Stimulated activated CD4-positive, alpha-beta T cell treated with anti-CD3 and anti-CD28 coated beads, TNF-alpha, amount 100 ng/mL, for 1 hour (primary cell): ENCODE data around the gene PIRT.

Experiments used
- DNase-seq, 3 donors: peaks; one replicate each; pipeline ENCODE4 v3.0.0-alpha.2; 2020; ENCODE audit warnings: low read depth in 3 of 3, low spot score in 1 of 3

Gene PIRT

DNA sequence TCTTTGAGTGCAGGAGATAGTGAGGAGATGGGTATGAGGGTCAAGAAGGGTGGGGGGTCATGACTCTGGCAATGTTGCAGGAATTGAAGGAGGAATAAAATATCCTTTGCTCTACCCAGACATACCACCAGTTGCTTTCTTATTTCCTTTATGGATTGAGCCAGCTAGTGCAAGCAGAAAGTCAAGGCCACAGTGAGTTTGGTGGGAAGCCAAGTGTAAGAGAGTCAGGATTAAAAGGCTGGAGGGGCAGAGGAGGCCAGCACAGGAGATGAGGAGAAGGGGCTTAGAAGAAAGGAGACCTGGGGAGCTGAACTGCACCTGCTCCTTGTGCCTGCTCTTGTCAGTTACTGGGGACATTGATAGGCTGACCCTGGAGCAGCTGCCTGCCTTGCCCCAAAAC is 16.1 kb downstream of the PIRT start:
- DNase-seq = no peak

DNA sequence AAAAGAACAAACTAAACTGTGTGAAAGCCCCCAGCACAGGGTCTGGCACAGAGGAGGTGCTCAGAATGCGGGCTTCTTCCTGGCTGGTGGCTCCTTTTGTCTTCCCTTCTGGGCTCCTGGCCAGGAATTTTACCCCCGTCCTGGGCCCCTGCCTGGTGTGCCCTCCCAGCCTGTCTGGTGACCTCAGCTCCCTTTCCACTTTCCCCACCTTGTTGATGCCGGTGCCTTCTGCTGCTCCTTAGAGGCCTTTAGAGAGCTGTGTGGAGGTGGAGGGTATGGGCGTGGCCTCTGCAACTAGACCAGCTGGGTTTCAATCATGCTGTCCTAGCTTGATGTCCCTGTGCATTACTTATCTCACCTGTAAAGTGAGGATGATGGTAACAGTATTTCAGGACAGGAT is 16.8 kb downstream of the PIRT start:
- no peak for DNase-seq

DNA sequence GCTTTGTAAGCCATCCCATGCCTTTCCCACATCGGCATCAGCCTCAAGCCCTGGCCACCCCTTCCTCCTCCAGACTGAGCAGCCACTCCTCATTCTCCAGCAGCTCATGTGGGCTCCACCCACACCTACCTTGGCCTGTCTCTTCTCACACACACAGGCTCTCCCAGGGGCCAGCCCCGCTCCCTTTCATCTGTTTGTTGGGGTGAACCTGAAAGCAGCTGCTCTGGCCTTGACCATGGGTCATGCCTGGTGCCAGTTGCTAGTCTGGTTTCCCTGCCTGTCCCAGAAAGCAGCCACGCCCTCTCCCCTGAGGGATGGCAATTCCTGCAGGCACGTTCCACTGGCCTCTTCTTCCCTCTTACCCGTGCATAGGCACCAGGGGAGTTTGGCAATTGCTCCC is 22.6 kb downstream of the PIRT start:
- DNase-seq = no peak

DNA sequence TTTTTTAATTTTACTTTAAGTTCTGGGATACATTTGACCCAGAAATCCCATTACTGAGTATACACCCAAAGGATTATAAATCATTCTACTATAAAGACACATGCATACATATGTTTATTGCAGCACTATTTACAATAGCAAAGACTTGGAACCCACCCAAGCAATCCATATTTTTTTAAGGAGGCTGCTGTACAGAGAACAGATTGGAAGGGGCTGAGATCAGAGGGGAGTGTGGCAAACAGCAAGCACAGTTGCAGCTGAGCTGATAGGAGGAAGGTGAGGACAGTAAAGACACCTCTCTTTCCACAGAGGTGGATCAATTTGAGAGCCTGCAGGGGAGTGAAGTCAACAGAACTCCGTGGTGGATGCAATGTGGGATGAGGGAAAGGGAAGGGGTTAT is 23.8 kb downstream of the PIRT start:
- DNase-seq = no peak

DNA sequence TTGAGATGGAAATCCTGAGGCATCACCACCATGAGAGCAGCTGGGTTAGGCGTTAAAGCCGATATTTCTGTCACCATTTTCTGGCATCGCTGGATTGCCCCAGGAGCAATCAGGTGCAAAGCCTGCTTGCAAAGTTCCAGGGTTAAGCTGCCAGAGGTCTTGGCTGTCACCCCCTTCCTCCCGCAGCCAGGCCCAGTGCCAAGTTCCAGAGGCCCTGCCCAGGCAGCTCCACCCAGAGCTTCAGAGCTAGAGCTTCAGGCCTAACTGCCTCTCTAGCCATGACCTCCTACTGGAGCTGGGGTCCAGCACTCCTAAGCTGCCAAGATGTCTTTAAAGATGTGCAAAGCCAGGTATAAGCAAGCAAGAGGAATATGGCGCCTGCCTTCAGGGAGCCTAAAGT is 25.2 kb downstream of the PIRT start:
- no peak for DNase-seq

DNA sequence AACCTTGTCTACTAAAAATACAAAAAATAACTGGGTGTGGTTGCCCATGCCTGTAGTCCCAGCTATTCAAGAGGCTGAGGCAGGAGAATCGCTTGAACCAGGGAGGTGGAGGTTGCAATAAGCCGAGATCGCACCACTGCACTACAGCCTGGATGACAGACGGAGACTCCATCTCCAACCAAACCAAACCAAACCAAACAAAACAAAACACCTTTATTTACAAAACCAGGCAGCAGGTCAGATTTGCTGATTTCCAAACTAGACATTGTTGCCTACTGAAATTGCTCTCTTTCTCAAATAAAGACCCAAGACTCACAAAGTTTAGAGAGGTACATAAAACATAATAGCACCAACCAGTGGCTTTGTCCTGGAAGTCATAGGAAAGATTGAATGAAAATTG is 28.3 kb downstream of the PIRT start:
- no peak for DNase-seq

DNA sequence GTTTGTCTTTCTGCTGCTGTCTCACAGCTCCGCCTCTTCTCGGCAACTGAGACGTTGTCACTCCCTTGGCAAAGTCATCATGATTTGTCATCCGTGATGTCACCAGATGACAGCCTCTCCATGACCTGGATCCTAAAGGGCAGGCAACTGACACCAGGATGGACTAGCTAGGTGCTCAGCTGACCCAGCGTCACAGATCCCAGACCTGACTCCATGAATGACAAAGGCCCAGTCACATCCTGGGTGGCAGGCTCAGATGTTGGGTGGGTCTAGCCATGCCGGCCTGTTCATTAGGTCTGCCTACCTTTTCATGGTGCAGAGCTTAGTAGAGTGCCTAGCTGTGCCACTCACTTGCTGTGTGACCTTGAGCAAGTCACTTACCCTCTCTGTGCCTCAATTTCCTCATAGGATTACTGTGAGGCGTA is 30.2 kb downstream of the PIRT start:
- DNase-seq = no peak

DNA sequence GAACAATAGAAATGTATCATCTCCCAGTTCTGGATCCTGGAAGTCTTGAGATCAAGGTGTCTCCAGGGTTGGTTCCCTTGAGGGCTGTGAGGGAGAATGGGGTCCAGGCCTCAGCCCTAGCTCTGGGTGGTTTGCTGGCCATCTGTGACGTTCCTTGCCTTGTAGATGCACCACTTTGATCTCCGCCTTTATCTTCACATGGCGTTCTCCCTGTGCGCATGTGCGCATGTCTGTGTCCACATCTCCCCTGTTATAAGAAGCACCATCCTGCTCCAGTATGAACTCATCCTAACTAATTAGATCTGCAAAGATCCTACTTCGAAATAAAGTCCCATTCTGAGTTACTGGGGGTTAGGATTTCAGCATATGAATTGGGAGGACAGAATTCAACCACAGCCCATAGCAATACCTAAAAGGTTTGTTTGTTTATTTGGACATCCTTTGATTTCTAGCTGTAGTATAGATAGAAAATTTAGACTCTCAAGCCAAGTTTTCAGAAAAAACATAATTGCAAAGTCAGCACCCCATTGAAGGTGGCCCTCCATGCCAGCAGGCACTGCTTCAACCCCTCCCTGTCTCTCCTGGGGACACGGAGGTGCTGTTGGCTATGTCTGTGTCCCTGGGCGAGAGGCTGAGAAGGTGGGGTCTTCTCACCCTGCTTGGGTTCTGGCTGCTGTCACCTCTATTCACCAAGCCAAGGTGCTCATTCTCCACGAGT is 31.2 kb downstream of the PIRT start:
- DNase-seq = no peak

DNA sequence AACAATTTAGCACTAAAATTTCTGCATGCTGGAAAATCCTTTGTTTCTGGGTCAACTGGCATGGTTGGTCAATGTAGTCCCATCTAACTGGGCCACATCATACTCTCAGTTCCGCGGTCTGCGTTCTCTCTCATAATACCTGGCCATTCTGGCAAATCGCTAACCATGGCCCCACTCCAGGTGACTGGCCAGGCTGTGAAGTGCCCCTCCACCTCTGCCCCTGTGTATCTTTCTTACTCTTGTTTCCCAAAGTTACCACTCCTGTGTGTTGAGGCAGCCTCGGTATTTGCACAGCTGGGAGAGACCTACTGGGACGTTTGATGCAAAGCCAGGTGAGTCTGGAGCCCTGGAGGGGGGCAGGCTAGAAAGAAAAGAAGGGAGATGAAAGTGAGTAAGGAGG is 32.0 kb downstream of the PIRT start:
- DNase-seq = no peak

DNA sequence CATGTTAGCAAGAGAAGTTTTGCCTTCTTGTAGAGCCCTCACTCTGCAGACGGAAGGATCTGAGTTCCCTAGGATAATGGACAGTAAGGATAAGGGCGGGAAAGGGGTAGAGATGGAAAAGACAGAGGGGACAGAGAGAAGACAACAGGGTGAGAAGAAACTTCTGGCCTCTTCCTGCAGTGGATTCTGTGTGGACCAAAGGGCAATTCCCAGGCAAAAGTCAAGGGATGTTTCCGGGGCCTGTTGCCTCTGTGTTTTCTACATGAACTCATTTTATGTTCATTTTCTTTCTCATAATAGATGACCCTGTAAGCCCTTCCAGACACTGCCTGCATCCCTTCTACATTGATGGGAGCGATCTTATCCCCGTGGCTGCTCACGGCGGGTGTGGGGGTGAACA is 33.3 kb downstream of the PIRT start:
- DNase-seq = no peak

DNA sequence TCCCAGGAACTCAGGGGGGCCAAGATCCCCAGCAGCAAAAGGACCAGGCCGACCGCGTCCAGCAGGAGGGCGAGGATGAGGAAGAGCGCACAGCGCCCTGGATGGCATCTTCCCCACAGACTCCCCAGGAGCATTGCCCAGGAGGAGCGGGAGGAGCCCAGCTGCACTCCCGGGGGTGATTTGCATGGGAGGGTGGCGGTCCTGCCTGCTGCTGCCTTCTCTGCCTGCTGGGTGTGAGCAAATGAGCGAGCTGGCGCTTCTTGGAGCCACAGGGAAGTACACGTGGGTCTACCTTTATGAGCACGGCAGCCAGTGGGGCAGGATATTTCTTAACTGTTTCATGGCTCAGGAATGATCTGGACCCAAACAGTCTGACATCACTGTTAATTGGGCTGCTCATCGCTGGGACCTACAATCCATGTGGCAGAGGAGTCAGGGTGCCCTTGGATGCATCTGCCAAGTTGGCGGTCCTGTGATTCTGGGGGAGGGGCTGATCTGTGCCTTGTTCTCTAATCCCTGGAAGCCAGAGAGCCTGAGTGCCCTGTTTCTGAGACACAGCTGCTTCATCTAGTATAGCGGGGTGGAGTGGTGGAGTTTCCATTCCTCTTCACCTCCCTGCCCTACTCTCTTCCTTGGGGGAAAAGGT is 33.9 kb downstream of the PIRT start, which contains the start of gene TMEM238L:
TSS of gene TMEM238L (minus strand) at position 270 of the 646 bp plus-strand sequence. CDS start at position 134, 136 bp downstream.
- no peak for DNase-seq

DNA sequence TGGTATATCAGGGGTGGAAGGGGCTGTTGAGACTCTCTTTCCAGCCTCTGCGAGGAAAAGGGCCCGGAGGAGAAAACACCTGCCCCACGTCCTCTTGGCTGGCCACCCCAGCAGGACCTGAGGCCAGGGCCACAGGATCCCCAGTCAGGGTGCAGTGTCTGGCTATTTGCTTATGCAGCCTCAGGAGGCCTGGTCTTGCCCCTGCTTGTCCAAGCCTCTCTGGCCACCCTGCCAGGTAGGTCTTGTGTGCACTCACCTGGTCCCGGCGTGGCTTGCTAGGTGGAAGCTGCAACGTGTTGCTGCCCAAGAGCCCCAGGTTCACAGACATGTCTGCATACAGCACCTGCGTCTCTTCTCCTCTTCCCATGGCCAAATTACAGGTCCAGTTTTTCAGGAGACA is 34.5 kb downstream of the PIRT start:
- DNase-seq = no peak

DNA sequence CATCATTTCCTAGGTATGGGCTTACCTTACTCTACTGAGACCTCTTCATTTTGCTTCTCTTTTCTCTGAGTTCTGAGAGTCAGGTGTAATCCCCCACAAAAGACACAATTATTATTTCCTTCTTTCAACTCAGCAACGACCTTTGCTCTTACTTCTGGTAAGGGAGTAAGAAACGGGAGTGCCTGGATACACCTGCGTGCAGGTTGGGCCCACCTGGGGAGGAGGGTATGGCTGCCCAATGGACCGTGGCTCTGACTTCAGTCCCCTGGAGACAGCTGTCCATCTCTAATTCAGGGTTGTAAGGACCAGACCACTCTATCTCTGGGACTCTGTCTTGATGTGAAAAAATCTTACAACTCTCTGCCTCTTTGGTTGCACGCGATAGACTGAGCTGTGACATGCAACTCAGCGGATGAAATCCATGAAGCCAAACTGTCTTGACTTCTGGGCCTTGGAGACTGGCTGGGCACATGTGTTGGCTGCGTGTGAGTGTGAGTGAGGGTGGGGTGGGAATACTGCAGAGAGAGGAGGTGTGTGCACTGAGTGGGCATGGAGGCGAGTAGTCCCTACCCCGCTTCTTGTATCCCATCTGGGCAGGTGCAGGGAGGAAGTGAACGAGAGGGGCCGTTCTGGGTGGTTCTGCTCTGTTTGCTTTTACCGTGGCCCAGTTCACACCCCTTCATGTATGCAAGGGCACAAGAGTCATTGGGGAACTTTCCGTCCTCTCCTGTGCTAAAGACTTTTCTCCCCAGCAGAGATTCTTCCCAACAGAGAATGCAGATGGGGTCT is 35.2 kb downstream of the PIRT start:
- no peak for DNase-seq

DNA sequence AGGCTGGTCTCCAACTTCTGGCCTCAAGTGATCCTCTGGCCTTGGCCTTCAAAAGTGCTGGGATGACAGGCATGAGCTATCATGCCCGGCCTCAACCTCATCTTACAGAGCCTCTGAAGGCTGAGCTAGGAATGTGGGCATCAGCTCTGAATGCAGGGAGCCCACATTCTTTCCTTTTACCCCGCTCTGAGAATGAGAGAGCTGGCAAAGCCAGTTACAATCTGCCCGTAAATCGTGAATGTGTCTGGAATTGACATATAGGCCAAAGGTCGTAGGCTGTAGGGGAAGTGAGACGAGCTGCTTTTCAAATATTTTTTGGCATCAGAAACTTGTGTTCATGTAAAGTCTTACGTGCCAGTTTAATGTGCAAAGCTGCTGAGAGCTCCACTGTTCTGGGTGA is 38.5 kb downstream of the PIRT start:
- no peak for DNase-seq

DNA sequence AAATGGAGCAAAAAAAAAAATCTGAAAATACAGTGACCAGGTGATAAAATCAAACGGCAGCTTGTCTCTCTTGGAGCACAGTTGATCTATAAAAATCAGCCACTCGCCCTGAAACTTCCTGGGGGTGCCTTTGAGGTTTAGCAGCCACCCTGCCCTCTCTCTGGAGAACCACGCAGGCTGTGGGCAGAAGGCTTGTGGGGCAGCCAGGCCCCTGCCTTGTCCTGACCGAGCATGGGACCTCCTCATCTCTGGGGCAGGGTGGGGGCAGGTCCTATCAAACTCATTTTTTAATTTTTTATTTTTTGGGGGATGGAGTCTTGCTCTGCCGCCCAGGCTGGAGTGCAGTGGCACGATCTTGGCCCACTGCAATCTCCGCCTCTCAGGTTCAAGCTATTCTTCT is 39.0 kb downstream of the PIRT start:
- DNase-seq = no peak

DNA sequence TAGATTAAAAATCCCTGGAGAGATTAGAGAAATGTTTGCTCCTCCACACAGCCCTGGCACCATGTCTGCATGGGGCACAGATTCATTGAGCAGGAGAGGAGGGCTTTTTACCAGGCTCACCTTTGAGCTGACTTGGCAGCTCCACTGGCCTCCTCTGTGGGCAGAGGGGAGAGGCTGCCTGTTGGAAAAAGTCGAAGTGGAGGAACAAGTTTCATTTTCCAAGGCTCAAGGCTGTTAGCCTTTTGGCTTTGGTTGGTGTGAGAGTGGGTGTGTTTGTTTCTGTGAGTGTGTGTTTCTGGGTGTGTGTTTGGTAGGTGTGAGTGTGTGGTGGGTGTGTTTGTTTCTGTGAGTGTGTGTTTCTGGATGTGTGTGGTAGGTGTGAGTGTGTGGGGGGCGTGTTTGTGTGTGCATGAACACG is 39.5 kb downstream of the PIRT start:
- no peak for DNase-seq

DNA sequence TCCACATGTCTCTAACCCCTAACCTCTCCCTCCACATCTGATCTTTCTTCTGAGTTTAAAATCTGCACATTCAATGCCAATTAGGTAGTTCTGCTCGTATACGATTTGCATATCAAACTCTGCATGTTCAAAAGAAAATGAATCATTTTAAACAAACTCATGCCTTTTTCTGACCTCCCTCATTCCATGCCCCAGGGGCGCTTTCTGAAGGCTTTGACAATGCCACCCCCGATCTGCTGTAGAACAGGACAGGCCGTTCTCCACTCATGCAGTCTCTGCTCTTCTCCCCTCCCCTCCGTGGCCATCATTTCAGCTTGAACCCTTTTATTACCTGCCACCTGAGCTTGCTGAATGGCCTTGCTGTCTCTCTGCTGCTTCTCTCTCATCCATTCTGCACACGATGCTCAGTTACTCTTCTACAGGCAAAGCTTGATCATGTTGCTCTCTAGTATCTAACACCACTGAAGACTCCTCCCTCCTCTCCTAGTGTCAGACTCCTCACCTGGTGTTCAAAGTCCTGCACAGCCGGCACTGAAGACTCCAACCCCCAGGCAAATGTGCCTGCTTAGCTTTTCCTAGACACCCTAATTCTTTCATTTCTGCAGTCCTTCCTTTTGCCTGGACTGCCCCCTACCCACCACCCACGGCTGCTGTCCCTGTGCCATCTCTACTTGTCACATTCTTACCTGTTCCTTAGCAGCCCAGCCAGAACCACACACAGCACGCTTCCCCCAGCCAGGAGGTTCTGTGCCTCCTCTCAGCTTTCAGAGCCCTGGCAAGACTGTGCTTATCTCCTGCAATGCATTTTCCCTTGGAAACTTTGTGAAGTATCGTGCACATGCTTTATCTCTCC is 40.2 kb downstream of the PIRT start:
- no peak for DNase-seq

DNA sequence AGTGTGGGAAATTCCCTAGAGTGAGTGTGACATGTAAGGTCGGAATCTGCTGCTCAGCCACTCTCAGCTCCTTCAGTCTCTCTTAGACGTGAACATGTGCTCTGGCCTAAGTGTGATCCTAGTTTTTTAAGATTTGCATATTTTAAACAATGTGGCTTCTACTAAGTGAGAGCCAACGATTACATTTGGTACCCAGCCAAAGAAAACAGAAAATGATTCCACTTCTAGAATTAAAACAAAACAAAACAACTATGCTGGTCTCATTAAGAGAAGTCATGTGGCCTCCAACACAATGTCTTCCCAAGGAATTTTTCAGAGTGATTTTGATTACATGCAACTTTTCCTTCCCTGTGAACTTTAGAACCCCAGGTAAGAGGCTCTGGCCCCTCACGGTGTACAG is 44.1 kb downstream of the PIRT start:
- no peak for DNase-seq

DNA sequence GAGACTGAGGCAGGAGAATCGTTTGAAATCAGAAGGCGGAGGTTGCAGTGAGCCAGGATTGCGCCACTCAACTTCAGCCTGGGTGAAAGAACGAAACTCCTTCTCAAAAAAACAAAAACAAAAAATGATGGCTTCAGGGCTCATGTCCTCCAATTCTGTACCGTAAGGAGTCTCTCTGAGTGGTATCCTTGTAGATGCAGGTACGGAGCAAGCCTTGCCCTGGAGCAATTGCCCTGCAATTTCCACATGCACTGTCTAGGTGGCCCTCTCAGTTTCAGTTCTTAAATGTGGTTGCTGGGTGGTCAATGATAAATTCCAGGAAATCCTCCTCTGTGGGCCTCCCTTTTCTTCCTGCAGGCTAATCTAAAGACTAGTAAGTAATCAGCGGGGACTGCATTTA is 44.6 kb downstream of the PIRT start:
- no peak for DNase-seq

DNA sequence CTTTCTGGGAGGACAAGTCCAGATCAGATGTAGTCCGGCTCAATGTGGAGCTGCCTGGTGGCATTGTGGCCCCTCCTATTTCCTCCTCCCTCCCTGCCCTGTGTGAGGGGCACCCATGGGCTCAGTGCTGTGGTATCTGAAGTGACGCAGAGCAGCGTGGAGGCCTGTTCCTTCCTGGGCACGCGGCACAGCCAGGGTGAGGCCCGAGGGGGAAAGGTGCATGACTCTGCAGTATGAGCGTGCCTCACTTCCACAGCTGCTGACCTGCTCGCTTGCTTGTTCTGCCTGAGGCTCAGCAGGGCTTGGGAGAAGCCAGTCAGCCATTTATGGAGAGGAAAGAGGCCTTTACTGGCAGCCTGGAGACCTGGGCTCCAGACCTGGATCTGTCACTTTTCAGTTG is 45.7 kb downstream of the PIRT start:
- DNase-seq = no peak
